CD14-positive monocyte (primary cell): Measurements from ENCODE around the gene OSBPL6. TPM values are rescaled to one million over a fixed set of nuclear protein-coding genes. Genes with fewer than 3 reads are reported as not detected.

Source experiments
- DNase-seq, 3 donors: peaks; one replicate each; pipeline ENCODE4 v3.0.0-alpha.2; 2011 to 2022
- H2AFZ ChIP-seq: 2 replicates; pipeline ENCODE4 v1.6.0; 2012; ENCODE audit warnings: mild to moderate bottlenecking, low read depth, low read length, inconsistent platforms; ENCODE audit not compliant: insufficient read depth, poor library complexity, severe bottlenecking
- H3K27ac ChIP-seq, 2 donors: 1 replicate in 1 of 2; 2 replicates in 1 of 2; pipeline ENCODE4 v1.5.1; 2012 to 2013; ENCODE audit warnings: low read length in 2 of 2, control low read depth in 1 of 2, inconsistent platforms in 1 of 2, low read depth in 1 of 2, mild to moderate bottlenecking in 1 of 2
- H3K27me3 ChIP-seq, 2 donors: one replicate each; pipeline versions ENCODE4 v1.6.0 to v1.6.1; 2011 to 2013; ENCODE audit warnings: low read length in 2 of 2; ENCODE audit not compliant: control insufficient read depth in 2 of 2, insufficient read depth in 2 of 2
- H3K36me3 ChIP-seq, 2 donors: replicated peaks in 1 of 2; 1 replicate in 1 of 2; 2 replicates in 1 of 2; pipeline versions ENCODE4 v1.5.1 to v1.6.1; 2012 to 2013; ENCODE audit warnings: low read length in 2 of 2, control low read depth in 1 of 2, inconsistent platforms in 1 of 2, mild to moderate bottlenecking in 1 of 2; ENCODE audit not compliant: insufficient read depth in 2 of 2, control insufficient read depth in 1 of 2
- H3K4me1 ChIP-seq, 2 donors: 1 replicate in 1 of 2; 2 replicates in 1 of 2; pipeline versions ENCODE4 v1.5.1 to v1.6.1; 2012 to 2013; ENCODE audit warnings: low read length in 2 of 2, control low read depth in 1 of 2, inconsistent platforms in 1 of 2, mild to moderate bottlenecking in 1 of 2, moderate library complexity in 1 of 2; ENCODE audit not compliant: insufficient read depth in 2 of 2, control insufficient read depth in 1 of 2
- H3K4me2 ChIP-seq: replicated peaks from 2 replicates; pipeline ENCODE3; 2012; ENCODE audit warnings: low read length, moderate library complexity, mild to moderate bottlenecking; ENCODE audit not compliant: poor library complexity, severe bottlenecking; ENCODE audit errors: extremely low read depth
- H3K4me3 ChIP-seq, 3 experiments: fragments of 200-600 bp in 1 of 3; sonication (generic) in 1 of 3; replicated peaks in 1 of 3; 1 replicate in 2 of 3; 2 replicates in 1 of 3; pipeline ENCODE4 v1.5.1; 2011 to 2013; ENCODE audit warnings: low read length in 3 of 3, mild to moderate bottlenecking in 3 of 3, control low read depth in 2 of 3, low read depth in 2 of 3, inconsistent platforms in 1 of 3, moderate library complexity in 1 of 3
- H3K79me2 ChIP-seq: 2 replicates; pipeline ENCODE4 v1.6.0; 2012; ENCODE audit warnings: mild to moderate bottlenecking, control low read depth, inconsistent platforms, low read length, moderate library complexity; ENCODE audit not compliant: insufficient read depth
- H3K9ac ChIP-seq: 2 replicates; pipeline ENCODE4 v1.6.0; 2017; ENCODE audit warnings: low read length, mild to moderate bottlenecking; ENCODE audit not compliant: insufficient read depth, poor library complexity, severe bottlenecking
- H3K9me3 ChIP-seq, 2 donors: replicated peaks in 1 of 2; 1 replicate in 1 of 2; 2 replicates in 1 of 2; pipeline versions ENCODE4 v1.5.1 to v1.6.1; 2012 to 2013; ENCODE audit warnings: low read length in 2 of 2, control low read depth in 1 of 2; ENCODE audit not compliant: control insufficient read depth in 1 of 2, insufficient read depth in 1 of 2
- H4K20me1 ChIP-seq: 2 replicates; pipeline ENCODE4 v1.6.0; 2012; ENCODE audit warnings: mild to moderate bottlenecking, low read length, control low read depth, moderate library complexity; ENCODE audit not compliant: insufficient read depth
- H3K27ac Mint-ChIP-seq, 7 donors: one replicate each; pipeline ENCODE4 v1.8.0; 2020; ENCODE audit warnings: mild to moderate bottlenecking in 7 of 7, mixed read lengths in 7 of 7, moderate library complexity in 6 of 7, inconsistent platforms in 2 of 7
- H3K27me3 Mint-ChIP-seq, 3 donors: one replicate each; pipeline ENCODE4 v1.8.0; 2021 to 2022; ENCODE audit warnings: low read depth in 3 of 3, mild to moderate bottlenecking in 3 of 3, mixed read lengths in 3 of 3, moderate library complexity in 3 of 3, inconsistent platforms in 1 of 3
- H3K36me3 Mint-ChIP-seq, 2 donors: one replicate each; pipeline ENCODE4 v1.8.0; 2020; ENCODE audit warnings: mixed read lengths in 2 of 2, inconsistent platforms in 1 of 2, mild to moderate bottlenecking in 1 of 2
- H3K4me1 Mint-ChIP-seq: one replicate; pipeline ENCODE4 v1.8.0; 2020; ENCODE audit warnings: mild to moderate bottlenecking, mixed read lengths
- H3K4me3 Mint-ChIP-seq, 2 donors: one replicate each; pipeline ENCODE4 v1.8.0; 2020; ENCODE audit warnings: mild to moderate bottlenecking in 2 of 2, mixed read lengths in 2 of 2, moderate library complexity in 1 of 2
- H3K9me3 Mint-ChIP-seq, 7 donors: one replicate each; pipeline ENCODE4 v1.8.0; 2020 to 2022; ENCODE audit warnings: mixed read lengths in 7 of 7, mild to moderate bottlenecking in 6 of 7, moderate library complexity in 6 of 7, inconsistent platforms in 2 of 7
- WGBS: methylation state at CpG from one replicate; pipeline ENCODE4 v1.1.5; 2013; ENCODE audit warnings: missing lambda C conversion rate; ENCODE audit not compliant: insufficient coverage; 5-methylcytosine and 5-hydroxymethylcytosine counted together
- intact Hi-C, 2 donors: fragments of 100-400 bp; cut with micrococcal nuclease; formaldehyde crosslinking; loops; one replicate each; pipeline versions ENCODE4 v1.15.0 to v1.15.1; 2023
- polyA plus RNA-seq, 3 donors: library from polyadenylated mRNA; depleted of rRNA in 1 of 3; unstranded in 2 of 3; stranded (reverse) in 1 of 3; fragments of 300-500 nt in 2 of 3; fragments of >200 nt in 1 of 3; fragmentation: Illumina TruSeq in 2 of 3; gene quantifications; 1 replicate in 2 of 3; 2 replicates in 1 of 3; pipeline ENCODE4 v1.2.3, GENCODE V29; 2012 to 2021
- TF ChIP-seq, protein P1 (sequence below): fragments of 200-600 bp; IDR thresholded peaks from one replicate; pipeline ENCODE4 v1.8.0; 2022; ENCODE audit warnings: antibody characterized with exemption, mild to moderate bottlenecking

Gene OSBPL6
- polyA plus RNA-seq, 3 donors, result not detected

DNA sequence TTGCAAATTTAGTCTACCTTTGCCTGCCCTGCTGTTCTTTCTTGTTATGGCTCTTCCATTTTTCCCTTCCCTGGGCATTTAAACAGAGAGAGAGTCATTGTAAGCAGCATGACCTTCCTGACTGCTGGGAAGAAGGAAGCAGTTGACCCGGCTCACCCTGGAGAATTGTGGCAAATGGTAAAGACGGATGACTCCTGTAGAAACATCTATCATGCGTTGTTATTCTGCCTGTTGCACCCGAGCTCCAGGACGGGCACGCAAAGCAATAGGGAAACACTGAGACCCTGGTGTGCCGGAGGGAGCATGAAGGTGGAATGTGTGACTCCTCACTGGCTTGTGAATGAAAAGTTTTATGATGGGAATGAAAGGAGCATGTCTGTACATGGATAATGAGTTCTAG, 113.3 kb downstream of the OSBPL6 start:
- H3K4me3 Mint-ChIP-seq, result no peak overlapping the region
- H3K36me3 Mint-ChIP-seq, result no peaks in the 10 kb centered on the region
- TF ChIP-seq, protein P1, sequence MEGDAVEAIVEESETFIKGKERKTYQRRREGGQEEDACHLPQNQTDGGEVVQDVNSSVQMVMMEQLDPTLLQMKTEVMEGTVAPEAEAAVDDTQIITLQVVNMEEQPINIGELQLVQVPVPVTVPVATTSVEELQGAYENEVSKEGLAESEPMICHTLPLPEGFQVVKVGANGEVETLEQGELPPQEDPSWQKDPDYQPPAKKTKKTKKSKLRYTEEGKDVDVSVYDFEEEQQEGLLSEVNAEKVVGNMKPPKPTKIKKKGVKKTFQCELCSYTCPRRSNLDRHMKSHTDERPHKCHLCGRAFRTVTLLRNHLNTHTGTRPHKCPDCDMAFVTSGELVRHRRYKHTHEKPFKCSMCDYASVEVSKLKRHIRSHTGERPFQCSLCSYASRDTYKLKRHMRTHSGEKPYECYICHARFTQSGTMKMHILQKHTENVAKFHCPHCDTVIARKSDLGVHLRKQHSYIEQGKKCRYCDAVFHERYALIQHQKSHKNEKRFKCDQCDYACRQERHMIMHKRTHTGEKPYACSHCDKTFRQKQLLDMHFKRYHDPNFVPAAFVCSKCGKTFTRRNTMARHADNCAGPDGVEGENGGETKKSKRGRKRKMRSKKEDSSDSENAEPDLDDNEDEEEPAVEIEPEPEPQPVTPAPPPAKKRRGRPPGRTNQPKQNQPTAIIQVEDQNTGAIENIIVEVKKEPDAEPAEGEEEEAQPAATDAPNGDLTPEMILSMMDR, result no peak
- H3K27me3 Mint-ChIP-seq, result peaks cover 2 to 3% (median 2%) of the 10 kb centered on the region in 3 donors
- H3K9me3 Mint-ChIP-seq, result peaks cover 0 to 4% (median 2%) of the 10 kb centered on the region in 7 donors
- H3K4me1 ChIP-seq, result peaks cover 6 to 18% of the 10 kb centered on the region in 2 donors
- intact Hi-C loops, result no loop called here
- no peak overlapping the region for H2AFZ ChIP-seq
- no peak overlapping the region for H3K27ac ChIP-seq
- H3K36me3 ChIP-seq, result no peaks in the 10 kb centered on the region
- H3K27ac Mint-ChIP-seq, result no peak overlapping the region
- no peak overlapping the region for H3K9ac ChIP-seq
- H3K9me3 ChIP-seq, result no peaks in the 10 kb centered on the region
- no peaks in the 10 kb centered on the region for H3K79me2 ChIP-seq
- peaks cover 23% of the 10 kb centered on the region for H3K4me1 Mint-ChIP-seq
- 89% methylated on average over 7 of the region's 7 CpGs for WGBS
- H3K4me2 ChIP-seq, result no peak overlapping the region
- no peak for DNase-seq
- no peak overlapping the region for H3K4me3 ChIP-seq
- H4K20me1 ChIP-seq, result no peaks in the 10 kb centered on the region
- H3K27me3 ChIP-seq, result no peaks in the 10 kb centered on the region

DNA sequence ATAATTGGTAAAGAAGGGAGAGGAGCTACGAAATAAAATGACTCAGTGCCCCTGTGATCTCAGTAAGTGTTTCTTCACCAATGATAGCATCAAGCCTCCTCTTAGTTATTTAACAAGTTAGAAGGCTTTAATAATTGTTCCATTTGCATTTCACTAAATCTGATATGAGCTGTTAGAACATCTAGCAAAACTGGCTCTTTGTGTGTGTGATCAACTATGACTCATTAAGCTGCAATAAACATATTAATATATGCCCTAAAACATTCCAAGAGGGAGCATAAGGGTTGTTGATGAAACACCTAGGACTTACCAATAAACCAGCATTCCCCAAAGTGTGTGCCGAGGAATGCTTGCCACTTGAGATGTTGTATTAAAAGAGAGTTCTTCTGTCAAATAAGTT, 115.2 kb downstream of the OSBPL6 start:
- TF ChIP-seq, protein P1, result no peak
- Histone ChIP-seq H4K20me1 (no peaks in the 10 kb centered on the region), H3K4me3 (no peak overlapping the region), H3K27me3 (no peaks in the 10 kb centered on the region), H2AFZ (no peak overlapping the region), H3K4me2 (no peak overlapping the region), H3K9me3 (no peaks in the 10 kb centered on the region), H3K9ac (no peak overlapping the region), H3K79me2 (no peaks in the 10 kb centered on the region), H3K4me1 (peaks cover 6 to 14% of the 10 kb centered on the region in 2 donors), H3K27ac (no peak overlapping the region), H3K36me3 (no peaks in the 10 kb centered on the region)
- no peak overlapping the region for H3K4me3 Mint-ChIP-seq
- H3K27ac Mint-ChIP-seq, result no peak overlapping the region
- WGBS, result no CpG with 5 or more reads among the region's 2 CpGs
- no peaks in the 10 kb centered on the region for H3K9me3 Mint-ChIP-seq
- H3K36me3 Mint-ChIP-seq, result no peaks in the 10 kb centered on the region
- no peak for DNase-seq
- intact Hi-C loops, result no loop called here
- H3K4me1 Mint-ChIP-seq, result peaks cover 17% of the 10 kb centered on the region
- peaks cover 2 to 3% (median 2%) of the 10 kb centered on the region in 3 donors for H3K27me3 Mint-ChIP-seq
